EH (cell line): ENCODE data around the gene TENM3.
A peak's percentile ranks its signal among the peaks of the same experiment; 100 is the strongest.

ENCODE experiments used
- DNase-seq: peaks from one replicate; pipeline ENCODE4 v3.0.0-alpha.2; 2015; ENCODE audit warnings: low read depth

Gene TENM3

GRCh38 chr4:182254026-182254780 is 11.0 kb downstream of the TENM3 start:
- no peak for DNase-seq

GRCh38 chr4:182255441-182256190 is 12.4 kb downstream of the TENM3 start:
- no peak for DNase-seq

GRCh38 chr4:182257016-182257415 is 13.8 kb downstream of the TENM3 start:
- DNase-seq, result no peak

GRCh38 chr4:182257503-182257902 is 14.3 kb downstream of the TENM3 start:
- no peak for DNase-seq

- no peak for DNase-seq
Measured at GRCh38 chr4:182258441-182259000, 15.3 kb downstream of the TENM3 start.

GRCh38 chr4:182261651-182262223 is 18.5 kb downstream of the TENM3 start:
- no peak for DNase-seq

- DNase-seq, result no peak
Measured at GRCh38 chr4:182263562-182263961, 20.4 kb downstream of the TENM3 start.

GRCh38 chr4:182264139-182264752 is 21.0 kb downstream of the TENM3 start:
- DNase-seq, result no peak

GRCh38 chr4:182265881-182266280 is 22.7 kb downstream of the TENM3 start:
- DNase-seq, result no peak

- no peak for DNase-seq
Measured at GRCh38 chr4:182267048-182267447, 23.8 kb downstream of the TENM3 start.

- no peak for DNase-seq
Measured at GRCh38 chr4:182268966-182269365, 25.8 kb downstream of the TENM3 start.

GRCh38 chr4:182271731-182272130 is 28.5 kb downstream of the TENM3 start:
- no peak for DNase-seq

- DNase-seq, result no peak
Measured at GRCh38 chr4:182272151-182272550, 28.9 kb downstream of the TENM3 start.

- DNase-seq, result no peak
Measured at GRCh38 chr4:182273191-182273935, 30.2 kb downstream of the TENM3 start.

GRCh38 chr4:182276210-182277109 is 33.3 kb downstream of the TENM3 start:
- no peak for DNase-seq

GRCh38 chr4:182277377-182277776 is 34.2 kb downstream of the TENM3 start:
- DNase-seq, result peak; percentile 60

- no peak for DNase-seq
Measured at GRCh38 chr4:182278729-182279128, 35.5 kb downstream of the TENM3 start.

GRCh38 chr4:182280436-182281111 is 37.4 kb downstream of the TENM3 start:
- DNase-seq, result peak; percentile 57

GRCh38 chr4:182286035-182286434 is 42.8 kb downstream of the TENM3 start:
- peak; percentile 61 for DNase-seq

GRCh38 chr4:182286931-182287330 is 43.7 kb downstream of the TENM3 start:
- no peak for DNase-seq
